Trophoblast cell (in vitro differentiated cells and primary cell): Measurements from ENCODE around the gene RGR.

Experiments used
- DNase-seq, 2 donors: peaks; one replicate each; pipeline ENCODE4 v3.0.0-alpha.2; 2016
- H2AFZ ChIP-seq: 2 replicates; pipeline ENCODE4 v1.6.1; 2013; ENCODE audit warnings: low read length, moderate library complexity, mild to moderate bottlenecking; ENCODE audit not compliant: insufficient read depth, poor library complexity
- H2AK5ac ChIP-seq: 2 replicates; pipeline ENCODE4 v1.6.1; 2013; ENCODE audit warnings: mild to moderate bottlenecking, low read length
- H2BK120ac ChIP-seq: 2 replicates; pipeline ENCODE4 v1.6.1; 2013; ENCODE audit warnings: low read length, mild to moderate bottlenecking, moderate library complexity; ENCODE audit not compliant: insufficient read depth, poor library complexity
- H2BK12ac ChIP-seq: 2 replicates; pipeline ENCODE4 v1.6.1; 2013; ENCODE audit warnings: mild to moderate bottlenecking, low read length, moderate library complexity
- H2BK5ac ChIP-seq: 2 replicates; pipeline ENCODE4 v1.6.1; 2013; ENCODE audit warnings: low read length, low read depth, moderate library complexity, mild to moderate bottlenecking; ENCODE audit not compliant: poor library complexity
- H3K14ac ChIP-seq: 2 replicates; pipeline ENCODE4 v1.6.1; 2013; ENCODE audit warnings: mild to moderate bottlenecking, low read length
- H3K18ac ChIP-seq: 2 replicates; pipeline ENCODE4 v1.6.1; 2013; ENCODE audit warnings: mild to moderate bottlenecking, low read length
- H3K23ac ChIP-seq: 2 replicates; pipeline ENCODE4 v1.6.1; 2013; ENCODE audit warnings: low read length
- H3K27ac ChIP-seq: 2 replicates; pipeline ENCODE4 v1.5.1; 2013; ENCODE audit warnings: low read depth, mild to moderate bottlenecking, inconsistent platforms, low read length, moderate library complexity
- H3K27me3 ChIP-seq: 2 replicates; pipeline ENCODE4 v1.6.1; 2013; ENCODE audit warnings: inconsistent platforms, mild to moderate bottlenecking, low read length, moderate library complexity; ENCODE audit not compliant: insufficient read depth
- H3K36me3 ChIP-seq, 2 experiments: 1 replicate in 1 of 2; 2 replicates in 1 of 2; pipeline ENCODE4 v1.6.1; 2013; ENCODE audit warnings: low read length in 2 of 2, mild to moderate bottlenecking in 2 of 2, moderate library complexity in 1 of 2; ENCODE audit not compliant: insufficient read depth in 2 of 2, control insufficient read depth in 1 of 2
- H3K4ac ChIP-seq: 2 replicates; pipeline ENCODE4 v1.6.1; 2013; ENCODE audit warnings: low read depth, mild to moderate bottlenecking, low read length, moderate library complexity
- H3K4me1 ChIP-seq, 2 experiments: 1 replicate in 1 of 2; 2 replicates in 1 of 2; pipeline ENCODE4 v1.6.1; 2013; ENCODE audit warnings: low read length in 2 of 2, mild to moderate bottlenecking in 2 of 2, moderate library complexity in 1 of 2; ENCODE audit not compliant: insufficient read depth in 2 of 2, control insufficient read depth in 1 of 2
- H3K4me2 ChIP-seq: 2 replicates; pipeline ENCODE4 v1.6.1; 2013; ENCODE audit warnings: inconsistent platforms, mild to moderate bottlenecking, low read length, moderate library complexity
- H3K4me3 ChIP-seq: 2 replicates; pipeline ENCODE4 v1.5.1; 2013; ENCODE audit warnings: mild to moderate bottlenecking, low read depth, low read length, inconsistent platforms
- H3K79me1 ChIP-seq: one replicate; pipeline ENCODE4 v1.6.1; 2013; ENCODE audit warnings: low read length
- H3K79me2 ChIP-seq: 2 replicates; pipeline ENCODE4 v1.6.1; 2013; ENCODE audit warnings: low read length, mild to moderate bottlenecking; ENCODE audit not compliant: control insufficient read depth, insufficient read depth, poor library complexity
- H3K9ac ChIP-seq: 2 replicates; pipeline ENCODE4 v1.6.1; 2013; ENCODE audit warnings: mild to moderate bottlenecking, low read length
- H3K9me3 ChIP-seq: 2 replicates; pipeline ENCODE4 v1.6.1; 2013; ENCODE audit warnings: low read depth, mild to moderate bottlenecking, control low read depth, inconsistent platforms, low read length; ENCODE audit not compliant: insufficient read depth
- H4K12ac ChIP-seq: 2 replicates; pipeline ENCODE4 v1.6.1; 2013; ENCODE audit warnings: low read depth, mild to moderate bottlenecking, low read length, moderate library complexity
- H4K8ac ChIP-seq: 2 replicates; pipeline ENCODE4 v1.6.1; 2013; ENCODE audit warnings: low read depth, mild to moderate bottlenecking, low read length, moderate library complexity
- H4K91ac ChIP-seq: one replicate; pipeline ENCODE4 v1.6.1; 2013; ENCODE audit warnings: low read depth, mild to moderate bottlenecking, low read length, moderate library complexity
- WGBS: extraction: QIAGEN DNeasy Blood & Tissue Kit; methylation state at CpG from one replicate; pipeline ENCODE4 v1.1.7; 2013; ENCODE audit warnings: missing lambda C conversion rate; ENCODE audit not compliant: insufficient read length, insufficient coverage; ENCODE audit errors: extremely low coverage; 5-methylcytosine and 5-hydroxymethylcytosine counted together

Gene RGR

GRCh38 chr10:84291384-84291783 lies 46.5 kb downstream of the RGR start:
- Histone ChIP-seq H3K14ac (no peak overlapping the region), H4K12ac (no peak overlapping the region), H3K27me3 (no peaks in the 10 kb centered on the region), H2AK5ac (no peak overlapping the region), H3K4me1 (peaks cover 4 to 6% of the 10 kb centered on the region in 2 experiments), H3K36me3 (no peaks in the 10 kb centered on the region), H3K27ac (no peak overlapping the region), H3K18ac (no peak overlapping the region), H2BK120ac (no peak overlapping the region), H3K79me2 (no peaks in the 10 kb centered on the region), H3K4ac (no peak overlapping the region), H3K79me1 (no peaks in the 10 kb centered on the region), H4K8ac (no peak overlapping the region), H3K4me2 (no peak overlapping the region), H3K4me3 (no peak overlapping the region), H3K9me3 (no peaks in the 10 kb centered on the region), H2AFZ (no peak overlapping the region), H2BK5ac (no peak overlapping the region), H2BK12ac (no peak overlapping the region), H4K91ac (no peak overlapping the region), H3K9ac (no peak overlapping the region), H3K23ac (no peak overlapping the region)
- WGBS: no CpG with 5 or more reads among the region's 1 CpG
- DNase-seq: peak in 1 of 2 donors; percentile 34

GRCh38 chr10:84292502-84292901 lies 47.6 kb downstream of the RGR start:
- H3K4me3 ChIP-seq: no peak overlapping the region
- H3K4ac ChIP-seq: no peak overlapping the region
- H4K12ac ChIP-seq: no peak overlapping the region
- DNase-seq: no peak
- H3K79me1 ChIP-seq: no peaks in the 10 kb centered on the region
- H3K36me3 ChIP-seq: no peaks in the 10 kb centered on the region
- WGBS: no CpG with 5 or more reads among the region's 2 CpGs
- H3K79me2 ChIP-seq: no peaks in the 10 kb centered on the region
- H3K23ac ChIP-seq: no peak overlapping the region
- H2AK5ac ChIP-seq: no peak overlapping the region
- no peak overlapping the region for H3K9ac ChIP-seq
- H2BK120ac ChIP-seq: no peak overlapping the region
- H3K27ac ChIP-seq: no peak overlapping the region
- H3K9me3 ChIP-seq: no peaks in the 10 kb centered on the region
- H2AFZ ChIP-seq: no peak overlapping the region
- no peaks in the 10 kb centered on the region for H3K27me3 ChIP-seq
- no peak overlapping the region for H2BK5ac ChIP-seq
- no peak overlapping the region for H3K4me2 ChIP-seq
- peaks cover 4 to 6% of the 10 kb centered on the region in 2 experiments for H3K4me1 ChIP-seq
- H4K8ac ChIP-seq: no peak overlapping the region
- H3K18ac ChIP-seq: no peak overlapping the region
- no peak overlapping the region for H2BK12ac ChIP-seq
- no peak overlapping the region for H3K14ac ChIP-seq
- no peak overlapping the region for H4K91ac ChIP-seq

- no peak overlapping the region for H2AK5ac ChIP-seq
- peak; percentile 75 to 83 for DNase-seq
- H3K79me2 ChIP-seq: no peaks in the 10 kb centered on the region
- H3K9ac ChIP-seq: no peak overlapping the region
- H3K23ac ChIP-seq: no peak overlapping the region
- peak overlapping the region; percentile 44 for H3K27ac ChIP-seq
- no peaks in the 10 kb centered on the region for H3K9me3 ChIP-seq
- no peaks in the 10 kb centered on the region for H3K27me3 ChIP-seq
- H2BK12ac ChIP-seq: no peak overlapping the region
- H4K12ac ChIP-seq: no peak overlapping the region
- peaks cover 4 to 6% of the 10 kb centered on the region in 2 experiments for H3K4me1 ChIP-seq
- H2AFZ ChIP-seq: no peak overlapping the region
- H2BK120ac ChIP-seq: no peak overlapping the region
- H2BK5ac ChIP-seq: peak overlapping the region; percentile 50
- H4K8ac ChIP-seq: no peak overlapping the region
- no peak overlapping the region for H3K14ac ChIP-seq
- WGBS: no CpG with 5 or more reads among the region's 1 CpG
- H3K36me3 ChIP-seq: no peaks in the 10 kb centered on the region
- no peak overlapping the region for H3K4ac ChIP-seq
- H3K4me3 ChIP-seq: peak overlapping the region; percentile 14
- peak overlapping the region; percentile 47 for H3K18ac ChIP-seq
- H4K91ac ChIP-seq: peak overlapping the region; percentile 71
- H3K79me1 ChIP-seq: no peaks in the 10 kb centered on the region
- no peak overlapping the region for H3K4me2 ChIP-seq
These were observed 48.3 kb downstream of the RGR start for GRCh38 chr10:84293171-84293570.

- peak; percentile 31 to 32 for DNase-seq
- Histone ChIP-seq H3K18ac (peak overlapping the region; percentile 47), H3K4me1 (peaks cover 4 to 6% of the 10 kb centered on the region in 2 experiments), H3K79me1 (no peaks in the 10 kb centered on the region), H3K4ac (no peak overlapping the region), H4K12ac (no peak overlapping the region), H3K9me3 (no peaks in the 10 kb centered on the region), H3K4me2 (no peak overlapping the region), H2BK5ac (peak overlapping the region; percentile 50), H2BK120ac (no peak overlapping the region), H2AFZ (no peak overlapping the region), H3K27ac (peak overlapping the region; percentile 44), H4K8ac (no peak overlapping the region), H2BK12ac (no peak overlapping the region), H4K91ac (peak overlapping the region; percentile 71), H3K27me3 (no peaks in the 10 kb centered on the region), H2AK5ac (no peak overlapping the region), H3K9ac (no peak overlapping the region), H3K23ac (no peak overlapping the region), H3K36me3 (no peaks in the 10 kb centered on the region), H3K79me2 (no peaks in the 10 kb centered on the region), H3K4me3 (peak overlapping the region; percentile 14), H3K14ac (no peak overlapping the region)
- WGBS: no CpG with 5 or more reads among the region's 4 CpGs
These were observed 48.7 kb downstream of the RGR start for GRCh38 chr10:84293574-84294016.
